Activated naive CD4-positive, alpha-beta T cell treated with anti-CD3 and anti-CD28 coated beads, Interleukin-2, amount 50 U/mL, for 24 hours (primary cell): ENCODE results near the gene RAB7A.
"Not testable (repeated sequence)": the region's sequence is repeated elsewhere in the genome, so short reads cannot be mapped to it uniquely, and the experiment has no call there.

Source experiments
- H3K27ac Mint-ChIP-seq: one replicate; pipeline ENCODE4 v1.8.0; 2021; ENCODE audit warnings: mild to moderate bottlenecking, mixed read lengths
- H3K27me3 Mint-ChIP-seq: one replicate; pipeline ENCODE4 v1.8.0; 2021; ENCODE audit warnings: mixed read lengths
- H3K36me3 Mint-ChIP-seq: one replicate; pipeline ENCODE4 v1.8.0; 2021; ENCODE audit warnings: mixed read lengths
- H3K4me1 Mint-ChIP-seq: one replicate; pipeline ENCODE4 v1.8.0; 2021; ENCODE audit warnings: mixed read lengths
- H3K4me3 Mint-ChIP-seq: one replicate; pipeline ENCODE4 v1.8.0; 2021; ENCODE audit warnings: mild to moderate bottlenecking, mixed read lengths
- H3K9me3 Mint-ChIP-seq: one replicate; pipeline ENCODE4 v1.8.0; 2021; ENCODE audit warnings: mixed read lengths

Gene RAB7A

GRCh38 chr3:128706086-128706615 is 19.8 kb upstream of the RAB7A start:
- Mint-ChIP-seq H3K9me3 (no peaks in the 10 kb centered on the region), H3K27ac (no peak overlapping the region), H3K36me3 (no peaks in the 10 kb centered on the region), H3K4me3 (no peak overlapping the region), H3K27me3 (no peaks in the 10 kb centered on the region), H3K4me1 (no peaks in the 10 kb centered on the region)

- H3K4me3 Mint-ChIP-seq = no peak overlapping the region
- no peak overlapping the region for H3K27ac Mint-ChIP-seq
- no peaks in the 10 kb centered on the region for H3K36me3 Mint-ChIP-seq
- no peaks in the 10 kb centered on the region for H3K9me3 Mint-ChIP-seq
- H3K27me3 Mint-ChIP-seq = no peaks in the 10 kb centered on the region
- H3K4me1 Mint-ChIP-seq = no peaks in the 10 kb centered on the region
Observed at GRCh38 chr3:128707928-128708494, 18.0 kb upstream of the RAB7A start.

- Mint-ChIP-seq H3K27me3 (no peaks in the 10 kb centered on the region), H3K27ac (no peak overlapping the region), H3K36me3 (no peaks in the 10 kb centered on the region), H3K9me3 (no peaks in the 10 kb centered on the region), H3K4me3 (no peak overlapping the region), H3K4me1 (no peaks in the 10 kb centered on the region)
Observed at GRCh38 chr3:128709038-128709437, 16.9 kb upstream of the RAB7A start.

GRCh38 chr3:128709506-128710210 is 16.3 kb upstream of the RAB7A start:
- Mint-ChIP-seq H3K36me3 (no peaks in the 10 kb centered on the region), H3K27me3 (no peaks in the 10 kb centered on the region), H3K27ac (no peak overlapping the region), H3K9me3 (no peaks in the 10 kb centered on the region), H3K4me1 (peaks cover 2% of the 10 kb centered on the region), H3K4me3 (no peak overlapping the region)

GRCh38 chr3:128710816-128711433 is 15.1 kb upstream of the RAB7A start:
- H3K4me1 Mint-ChIP-seq = peaks cover 10% of the 10 kb centered on the region
- H3K36me3 Mint-ChIP-seq = no peaks in the 10 kb centered on the region
- H3K27me3 Mint-ChIP-seq = no peaks in the 10 kb centered on the region
- no peaks in the 10 kb centered on the region for H3K9me3 Mint-ChIP-seq
- no peak overlapping the region for H3K4me3 Mint-ChIP-seq
- H3K27ac Mint-ChIP-seq = no peak overlapping the region

- Mint-ChIP-seq H3K4me3 (no peak overlapping the region), H3K27ac (no peak overlapping the region), H3K4me1 (peaks cover 16% of the 10 kb centered on the region)
Observed at GRCh38 chr3:128712848-128713247, 13.1 kb upstream of the RAB7A start.

GRCh38 chr3:128714887-128715491 is 11.0 kb upstream of the RAB7A start:
- Mint-ChIP-seq H3K4me3 (peak overlapping the region; percentile 37), H3K36me3 (no peaks in the 10 kb centered on the region), H3K9me3 (no peaks in the 10 kb centered on the region)

More at GRCh38 chr3:128712848-128713247, 13.1 kb upstream of the RAB7A start:
- no peaks in the 10 kb centered on the region for H3K36me3 Mint-ChIP-seq
- H3K9me3 Mint-ChIP-seq = no peaks in the 10 kb centered on the region
- H3K27me3 Mint-ChIP-seq = no peaks in the 10 kb centered on the region

GRCh38 chr3:128718892-128719291 is 7.1 kb upstream of the RAB7A start:
- not testable (repeated sequence) for H3K27ac Mint-ChIP-seq, H3K4me3 Mint-ChIP-seq, H3K36me3 Mint-ChIP-seq, H3K27me3 Mint-ChIP-seq, H3K9me3 Mint-ChIP-seq
- peaks cover 30% of the 10 kb centered on the region for H3K4me1 Mint-ChIP-seq

More at GRCh38 chr3:128714887-128715491, 11.0 kb upstream of the RAB7A start:
- no peaks in the 10 kb centered on the region for H3K27me3 Mint-ChIP-seq
- peak overlapping the region; percentile 84 for H3K27ac Mint-ChIP-seq
- H3K4me1 Mint-ChIP-seq = peaks cover 29% of the 10 kb centered on the region

- no peak overlapping the region for H3K27ac Mint-ChIP-seq
- H3K27me3 Mint-ChIP-seq = no peaks in the 10 kb centered on the region
- H3K36me3 Mint-ChIP-seq = peaks cover 2% of the 10 kb centered on the region
- no peak overlapping the region for H3K4me3 Mint-ChIP-seq
- peaks cover 34% of the 10 kb centered on the region for H3K4me1 Mint-ChIP-seq
- no peaks in the 10 kb centered on the region for H3K9me3 Mint-ChIP-seq
Observed at GRCh38 chr3:128720891-128721290, 5.1 kb upstream of the RAB7A start.

- no peak overlapping the region for H3K4me3 Mint-ChIP-seq
- H3K36me3 Mint-ChIP-seq = peaks cover 7% of the 10 kb centered on the region
- H3K27ac Mint-ChIP-seq = no peak overlapping the region
- H3K27me3 Mint-ChIP-seq = no peaks in the 10 kb centered on the region
- H3K4me1 Mint-ChIP-seq = peaks cover 35% of the 10 kb centered on the region
- no peaks in the 10 kb centered on the region for H3K9me3 Mint-ChIP-seq
Observed at GRCh38 chr3:128723477-128723876, 2.5 kb upstream of the RAB7A start.

GRCh38 chr3:128725547-128726022 is 398 bp upstream of the RAB7A start:
- peaks cover 12% of the 10 kb centered on the region for H3K36me3 Mint-ChIP-seq
- H3K9me3 Mint-ChIP-seq = no peaks in the 10 kb centered on the region
- H3K4me1 Mint-ChIP-seq = peaks cover 49% of the 10 kb centered on the region
- H3K27ac Mint-ChIP-seq = peak overlapping the region; percentile 97
- peak overlapping the region; percentile 94 for H3K4me3 Mint-ChIP-seq
- H3K27me3 Mint-ChIP-seq = no peaks in the 10 kb centered on the region

- H3K27me3 Mint-ChIP-seq = no peaks in the 10 kb centered on the region
- peak overlapping the region; percentile 93 for H3K27ac Mint-ChIP-seq
- H3K9me3 Mint-ChIP-seq = no peaks in the 10 kb centered on the region
- H3K4me3 Mint-ChIP-seq = peak overlapping the region; percentile 98
- H3K4me1 Mint-ChIP-seq = peaks cover 59% of the 10 kb centered on the region
- peaks cover 12% of the 10 kb centered on the region for H3K36me3 Mint-ChIP-seq
Observed at GRCh38 chr3:128727059-128727458, 1.1 kb downstream of the RAB7A start.

- no peaks in the 10 kb centered on the region for H3K9me3 Mint-ChIP-seq
- H3K4me3 Mint-ChIP-seq = peak overlapping the region; percentile 98
- no peaks in the 10 kb centered on the region for H3K27me3 Mint-ChIP-seq
- peaks cover 64% of the 10 kb centered on the region for H3K4me1 Mint-ChIP-seq
- H3K27ac Mint-ChIP-seq = peak overlapping the region; percentile 93
- H3K36me3 Mint-ChIP-seq = peaks cover 14% of the 10 kb centered on the region
Observed at GRCh38 chr3:128727485-128727884, 1.5 kb downstream of the RAB7A start.

GRCh38 chr3:128727996-128728395 is 2.0 kb downstream of the RAB7A start:
- peaks cover 69% of the 10 kb centered on the region for H3K4me1 Mint-ChIP-seq
- no peaks in the 10 kb centered on the region for H3K9me3 Mint-ChIP-seq
- H3K4me3 Mint-ChIP-seq = peak overlapping the region; percentile 98
- no peaks in the 10 kb centered on the region for H3K27me3 Mint-ChIP-seq
- H3K27ac Mint-ChIP-seq = peak overlapping the region; percentile 93
- H3K36me3 Mint-ChIP-seq = peaks cover 14% of the 10 kb centered on the region

- not testable (repeated sequence) for H3K9me3 Mint-ChIP-seq, H3K27ac Mint-ChIP-seq, H3K27me3 Mint-ChIP-seq
- peaks cover 14% of the 10 kb centered on the region for H3K36me3 Mint-ChIP-seq
- H3K4me3 Mint-ChIP-seq = peak overlapping the region; percentile 75
- H3K4me1 Mint-ChIP-seq = peaks cover 74% of the 10 kb centered on the region
Observed at GRCh38 chr3:128728521-128728920, 2.5 kb downstream of the RAB7A start.
